NT2/D1 (cell line): ENCODE results near the gene ZNF366.

Experiments used
- SUZ12 ChIP-seq: IDR thresholded peaks from 2 replicates; pipeline ENCODE4 v1.6.1; 2011; ENCODE audit not compliant: insufficient read length, insufficient read depth; ENCODE audit errors: extremely low read depth
- ZNF274 ChIP-seq: IDR thresholded peaks from 2 replicates; pipeline ENCODE4 v1.6.1; 2011; ENCODE audit warnings: mild to moderate bottlenecking, low read depth, low read length

DNA sequence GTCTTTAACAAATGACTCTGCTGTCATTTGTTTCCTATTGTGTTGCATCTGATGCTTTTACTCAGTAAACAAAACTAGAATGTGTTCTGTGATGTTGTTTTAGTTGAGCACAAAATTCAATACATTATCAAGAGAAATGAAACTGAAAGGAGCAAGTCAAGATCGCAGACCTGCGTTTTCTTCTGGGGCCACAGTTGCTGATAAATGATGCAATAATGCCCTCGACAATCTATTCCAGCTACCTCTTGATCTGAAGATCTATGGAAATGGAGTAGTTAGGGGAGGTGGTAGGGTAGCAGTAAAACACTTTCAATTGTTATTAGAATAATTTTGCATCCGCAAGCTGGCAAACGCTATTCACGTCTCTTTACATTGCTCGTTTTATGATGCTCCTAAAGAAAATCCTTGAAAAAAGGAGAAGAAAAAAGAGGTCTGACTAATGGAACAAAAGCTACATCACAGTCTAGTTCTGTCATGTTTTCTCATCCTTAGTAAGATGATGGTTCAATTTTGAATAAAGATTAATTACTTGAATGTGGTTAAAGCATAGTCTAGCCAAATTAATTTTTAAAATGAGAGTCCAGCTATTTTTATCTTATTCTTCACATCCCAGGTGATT lies 1.6 kb downstream of the ZNF366 start:
- no peak for TF ChIP-seq SUZ12
- no peak for TF ChIP-seq ZNF274
